ENCODE data around the gene PLCB2.

DNA sequence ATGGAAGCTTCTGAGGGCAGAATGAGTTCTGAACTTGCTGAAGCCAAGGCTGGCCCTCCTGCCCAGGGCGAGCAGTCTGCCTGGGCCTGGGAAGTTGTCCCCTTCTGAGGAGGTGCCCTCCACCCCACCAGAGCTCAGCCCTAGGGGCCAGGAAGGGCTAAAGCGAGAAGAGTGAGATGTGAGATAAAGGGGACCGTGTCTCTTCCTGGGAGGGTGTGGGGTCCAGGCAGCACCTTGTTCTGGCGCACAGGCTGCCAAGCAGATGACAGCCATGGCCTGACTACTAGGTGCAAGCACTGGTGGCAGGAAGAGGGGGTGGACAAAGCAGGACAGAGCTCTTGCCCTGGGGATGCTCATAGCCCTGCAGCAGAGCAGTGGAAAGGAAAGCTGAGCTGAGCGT, 65.1 kb downstream of the PLCB2 start:
- no peak for TF ChIP-seq POLR2AphosphoS5 (IDR thresholded peaks at IDR 0.05; ENCODE audit: borderline replicate concordance, low read depth, low read length)
- no peak for TF ChIP-seq EZH2 (IDR thresholded peaks at IDR 0.05)
